ENCODE results near the gene ARHGAP26. TPM values are rescaled to one million over a fixed set of nuclear protein-coding genes. Genes with fewer than 3 reads are reported as not detected.

The ARHGAP26 gene
- total and polyA plus RNA-seq, 7 donors, result 5.4 to 25.5 (median 19.1) TPM

GRCh38 chr5:143065185-143065965 is 295.2 kb downstream of the ARHGAP26 start:
- intact Hi-C loops (cut with DNase I), result no loop called here
- Histone ChIP-seq H3K27me3 (no peaks in the 10 kb centered on the region), H3K4me1 (peaks cover 0 to 52% (median 37%) of the 10 kb centered on the region in 4 donors), H3K27ac (peak overlapping the region; percentile 3 to 17 (median 17)), H3K4me3 (no peak overlapping the region), H3K36me3 (peaks cover 0 to 5% (median 0%) of the 10 kb centered on the region in 4 donors), H3K9me3 (no peaks in the 10 kb centered on the region)
- DNase-seq, result no peak
- no peak for TF ChIP-seq CTCF (IDR thresholded peaks at IDR 0.05)
- no peak for TF ChIP-seq EP300 (IDR thresholded peaks at IDR 0.05)
- no peak for TF ChIP-seq POLR2A (IDR thresholded peaks at IDR 0.05)
- TF ChIP-seq POLR2AphosphoS5 (IDR thresholded peaks at IDR 0.05), result no peak
- 82 to 87% methylated on average over 10 of the region's 10 CpGs for WGBS, 2 donors

GRCh38 chr5:143065996-143066522 is 295.9 kb downstream of the ARHGAP26 start:
- WGBS, 2 donors, result 94% methylated on average over 7 of the region's 7 CpGs
- Histone ChIP-seq H3K9me3 (no peaks in the 10 kb centered on the region), H3K4me3 (no peak overlapping the region), H3K36me3 (peaks cover 0 to 5% (median 0%) of the 10 kb centered on the region in 4 donors), H3K27ac (no peak overlapping the region), H3K4me1 (peaks cover 0 to 45% (median 31%) of the 10 kb centered on the region in 4 donors), H3K27me3 (no peaks in the 10 kb centered on the region)
- intact Hi-C loops (cut with DNase I), result no loop called here
- no peak for DNase-seq
- TF ChIP-seq POLR2AphosphoS5 (IDR thresholded peaks at IDR 0.05) (no peak), CTCF (IDR thresholded peaks at IDR 0.05) (no peak), POLR2A (IDR thresholded peaks at IDR 0.05) (no peak), EP300 (IDR thresholded peaks at IDR 0.05) (no peak)

GRCh38 chr5:143066556-143067281 is 296.5 kb downstream of the ARHGAP26 start:
- Histone ChIP-seq H3K9me3 (no peaks in the 10 kb centered on the region), H3K27me3 (no peaks in the 10 kb centered on the region), H3K27ac (no peak overlapping the region), H3K36me3 (peaks cover 0 to 5% (median 0%) of the 10 kb centered on the region in 4 donors), H3K4me3 (no peak overlapping the region), H3K4me1 (peaks cover 0 to 38% (median 24%) of the 10 kb centered on the region in 4 donors)
- DNase-seq, result peak; percentile 70
- no peak for TF ChIP-seq POLR2AphosphoS5 (IDR thresholded peaks at IDR 0.05)
- TF ChIP-seq CTCF (IDR thresholded peaks at IDR 0.05), result no peak
- no peak for TF ChIP-seq POLR2A (IDR thresholded peaks at IDR 0.05)
- TF ChIP-seq EP300 (IDR thresholded peaks at IDR 0.05), result no peak
- intact Hi-C loops (cut with DNase I), result no loop called here
- 43 to 83% methylated on average over 8 of the region's 8 CpGs for WGBS, 2 donors

- H3K4me1 ChIP-seq, result peaks cover 0 to 19% (median 10%) of the 10 kb centered on the region in 4 donors
- no peak for TF ChIP-seq CTCF (IDR thresholded peaks at IDR 0.05)
- DNase-seq, result no peak
- no peak overlapping the region for H3K4me3 ChIP-seq
- intact Hi-C loops (cut with DNase I), result no loop called here
- no peak overlapping the region for H3K27ac ChIP-seq
- peaks cover 0 to 5% (median 0%) of the 10 kb centered on the region in 4 donors for H3K36me3 ChIP-seq
- no peaks in the 10 kb centered on the region for H3K27me3 ChIP-seq
- H3K9me3 ChIP-seq, result no peaks in the 10 kb centered on the region
These were observed 298.5 kb downstream of the ARHGAP26 start for GRCh38 chr5:143068712-143069111.

All from sigmoid colon (tissue), 7 donors.